K562 (cell line): ENCODE data around the gene HLCS. TPM values are rescaled to one million over a fixed set of nuclear protein-coding genes. Genes with fewer than 3 reads are reported as not detected.

ENCODE experiments used
- BHLHE40 ChIP-seq: IDR thresholded peaks from 2 replicates; pipeline ENCODE4 v1.6.1; 2011; ENCODE audit warnings: low read length, improper control_type of control experiment
- CHD7 ChIP-seq: fragments of 200-600 bp; sonication (generic); IDR thresholded peaks from one replicate; pipeline ENCODE4 v1.6.1; 2012; ENCODE audit warnings: mild to moderate bottlenecking, low read depth, low read length, inconsistent platforms
- FIP1L1 ChIP-seq: fragments of 200-400 bp; formaldehyde crosslinking; IDR thresholded peaks from 2 replicates; pipeline ENCODE4 v1.6.1; 2018; ENCODE audit warnings: mild to moderate bottlenecking, low read depth, low read length; ENCODE audit not compliant: poor library complexity, severe bottlenecking
- GATAD2B ChIP-seq: fragments of 450-650 bp; IDR thresholded peaks from 2 replicates; pipeline ENCODE4 v1.6.1; 2017; ENCODE audit warnings: mild to moderate bottlenecking, borderline replicate concordance
- JUN ChIP-seq, 2 experiments: sonication (generic) in 1 of 2; formaldehyde crosslinking in 1 of 2; IDR thresholded peaks; 2 replicates each; pipeline versions ENCODE4 v1.6.1 to v1.8.0; 2012 to 2022; ENCODE audit warnings: borderline replicate concordance in 2 of 2, mild to moderate bottlenecking in 2 of 2, improper control_type of control experiment in 1 of 2, low read depth in 1 of 2, low read length in 1 of 2, missing genetic modification reagents in 1 of 2
- MEF2A ChIP-seq: IDR thresholded peaks from 2 replicates; pipeline ENCODE4 v1.6.1; 2011; ENCODE audit warnings: low read depth, mild to moderate bottlenecking, low read length, moderate library complexity; ENCODE audit not compliant: control insufficient read depth
- MIER1 ChIP-seq: fragments of 450-650 bp; IDR thresholded peaks from 2 replicates; pipeline ENCODE4 v1.6.1; 2016; ENCODE audit warnings: antibody characterized with exemption, mild to moderate bottlenecking, low read depth
- MTA2 ChIP-seq: fragments of 450-650 bp; IDR thresholded peaks from 2 replicates; pipeline ENCODE4 v1.6.1; 2016; ENCODE audit warnings: low read depth
- THAP12 ChIP-seq: fragments of 250-450 bp; sonication (Bioruptor Pico); IDR thresholded peaks from 2 replicates; pipeline ENCODE4 v1.9.0; 2021; ENCODE audit warnings: mild to moderate bottlenecking, inconsistent platforms
- ZBTB2 ChIP-seq: fragments of 450-650 bp; IDR thresholded peaks from 2 replicates; pipeline ENCODE4 v1.6.1; 2016; ENCODE audit warnings: antibody characterized with exemption
- ZBTB8A ChIP-seq: fragments of 450-650 bp; IDR thresholded peaks from 2 replicates; pipeline ENCODE4 v1.6.1; 2018; ENCODE audit warnings: mild to moderate bottlenecking, moderate library complexity; ENCODE audit not compliant: partially characterized antibody
- polyA plus RNA-seq, 8 experiments: library from polyadenylated mRNA; depleted of rRNA in 4 of 8; stranded (reverse) in 5 of 8; unstranded in 3 of 8; fragments of >200 nt; fragmentation: Nextera tagmentation in 2 of 8; fragmentation: Illumina TruSeq in 1 of 8; extraction: Ambion mirVana in 2 of 8; extraction: Trizol in 1 of 8; gene quantifications; 2 replicates each; pipeline versions ENCODE4 v1.2.1 to v1.2.3, GENCODE V29; 2011 to 2014; ENCODE audit warnings: inconsistent platforms in 1 of 8, missing spikeins in 1 of 8
- total RNA-seq, 7 experiments: library from RNA; depleted of rRNA in 6 of 7; stranded (reverse); fragments of >200 nt in 6 of 7; fragmentation: Illumina TruSeq in 2 of 7; extraction: Trizol in 2 of 7; gene quantifications; 2 replicates each; pipeline versions ENCODE4 v1.2.1 to v1.2.3, GENCODE V29; 2011 to 2021; ENCODE audit warnings: low replicate concordance in 1 of 7

Gene HLCS
- total and polyA plus RNA-seq, 9 of the 15 experiments (the other 6 are each of a cell fraction or from before 2014, with no cell fraction given): 3.0 to 21.5 (median 17.1) TPM

- TF ChIP-seq MTA2 (no peak), GATAD2B (peak; percentile 76), JUN (IDR thresholded peaks at IDR 0.05; ENCODE audit: borderline replicate concordance, low read depth, low read length) (peak; percentile 52; the same call in 1 of the 2 replicates), JUN (CRISPR knock-in tag; IDR thresholded peaks at IDR 0.05; ENCODE audit: borderline replicate concordance) (peak; percentile 92; the same call in 1 of the 2 replicates), ZBTB2 (peak; percentile 85), MEF2A (no peak), BHLHE40 (peak; percentile 53; the same call in 1 of the 2 replicates), ZBTB8A (no peak), THAP12 (CRISPR knock-in tag) (peak; percentile 78), CHD7 (no peak), FIP1L1 (peak; percentile 92), MIER1 (no peak)
Measured at GRCh38 chr21:36989699-36990507, 23.4 kb upstream of the HLCS start (continued).
